Stimulated activated CD8-positive, alpha-beta memory T cell treated with anti-CD3 and anti-CD28 coated beads, Interleukin-7, amount 100 ng/mL, for 1 hour (primary cell): Measurements from ENCODE around the gene ZNF90.
"Not testable (repeated sequence)": the region's sequence is repeated elsewhere in the genome, so short reads cannot be mapped to it uniquely, and the experiment has no call there.

Experiments
- DNase-seq, 2 donors: peaks; one replicate each; pipeline ENCODE4 v3.0.0-alpha.2; 2020; ENCODE audit warnings: low read depth in 2 of 2

The ZNF90 gene

DNA sequence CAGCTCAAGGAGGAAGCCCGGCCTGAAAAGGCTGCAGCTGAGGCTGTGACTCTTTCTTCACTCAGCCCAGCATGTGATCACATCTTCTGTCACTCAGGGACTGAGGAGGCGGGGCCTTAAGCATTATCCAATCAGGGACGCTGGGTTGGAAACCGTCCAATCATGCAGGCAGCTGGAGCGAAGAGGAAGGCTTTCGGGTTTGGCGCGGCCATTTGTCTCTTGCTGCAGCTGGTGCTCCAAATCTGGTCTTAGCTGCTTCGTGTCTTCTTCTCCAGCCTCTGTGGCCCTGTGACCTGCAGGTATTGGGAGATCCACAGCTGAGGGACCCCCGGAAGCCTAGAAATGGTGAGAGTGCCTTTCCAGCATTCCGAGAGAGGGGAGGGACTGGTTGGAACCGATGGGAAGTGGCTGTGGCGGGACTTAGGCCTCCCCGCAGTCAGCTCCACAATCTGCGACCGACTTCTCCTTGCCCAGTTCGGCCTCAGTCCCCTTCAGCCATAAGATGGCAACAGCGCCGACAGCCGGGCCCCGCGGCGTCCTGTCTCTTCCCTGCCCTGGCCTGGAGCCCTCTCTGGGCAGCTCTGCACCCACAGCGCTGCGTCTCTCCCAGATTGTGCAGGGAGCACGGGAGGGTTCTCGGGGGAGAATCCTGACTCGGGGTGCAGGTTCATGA, at the start of gene ZNF90:
Gene ZNF90, plus strand, starts transcription at position 210 of the 673 bp plus-strand sequence. Its CDS starts 133 bp downstream, at position 343.
- DNase-seq: peak; percentile 58

DNA sequence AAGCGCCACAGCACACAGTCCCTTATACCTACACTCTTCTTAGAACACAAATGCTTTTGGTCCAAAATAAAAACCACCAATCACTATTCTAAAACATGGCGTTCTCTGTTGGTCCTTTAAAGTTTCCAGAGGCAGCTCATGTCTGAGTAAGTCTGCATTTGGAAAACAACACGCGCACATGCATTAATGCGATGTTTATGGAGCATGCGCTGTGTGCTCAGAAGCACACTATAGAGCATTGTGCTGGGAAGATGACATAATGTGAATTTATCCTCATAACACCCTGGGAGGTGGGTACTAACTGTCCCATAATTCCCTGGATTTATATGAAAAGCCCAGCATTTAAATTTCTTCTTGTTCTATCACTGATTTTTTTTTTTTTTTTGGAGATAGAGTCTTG, 49.2 kb upstream of the ZNF90 start:
- no peak for DNase-seq

DNA sequence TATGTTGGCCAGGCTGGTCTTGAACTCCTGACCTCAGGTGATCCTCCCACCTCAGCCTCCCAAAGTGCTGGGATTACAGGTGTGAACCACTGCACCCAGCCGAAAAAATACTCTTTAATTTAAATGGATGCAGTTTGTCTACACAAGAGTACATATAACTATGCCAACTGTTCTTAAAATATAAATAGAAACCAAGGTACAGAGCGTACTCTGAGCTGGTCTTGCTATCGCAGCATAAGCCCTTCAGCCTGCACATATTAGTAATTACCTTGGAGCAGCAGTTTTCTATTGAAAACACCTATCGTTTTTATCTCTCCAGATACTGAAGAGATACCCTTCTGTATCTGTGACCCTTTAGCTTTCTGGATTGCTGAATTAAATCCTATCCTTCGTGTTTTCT, 41.9 kb upstream of the ZNF90 start:
- no peak for DNase-seq

DNA sequence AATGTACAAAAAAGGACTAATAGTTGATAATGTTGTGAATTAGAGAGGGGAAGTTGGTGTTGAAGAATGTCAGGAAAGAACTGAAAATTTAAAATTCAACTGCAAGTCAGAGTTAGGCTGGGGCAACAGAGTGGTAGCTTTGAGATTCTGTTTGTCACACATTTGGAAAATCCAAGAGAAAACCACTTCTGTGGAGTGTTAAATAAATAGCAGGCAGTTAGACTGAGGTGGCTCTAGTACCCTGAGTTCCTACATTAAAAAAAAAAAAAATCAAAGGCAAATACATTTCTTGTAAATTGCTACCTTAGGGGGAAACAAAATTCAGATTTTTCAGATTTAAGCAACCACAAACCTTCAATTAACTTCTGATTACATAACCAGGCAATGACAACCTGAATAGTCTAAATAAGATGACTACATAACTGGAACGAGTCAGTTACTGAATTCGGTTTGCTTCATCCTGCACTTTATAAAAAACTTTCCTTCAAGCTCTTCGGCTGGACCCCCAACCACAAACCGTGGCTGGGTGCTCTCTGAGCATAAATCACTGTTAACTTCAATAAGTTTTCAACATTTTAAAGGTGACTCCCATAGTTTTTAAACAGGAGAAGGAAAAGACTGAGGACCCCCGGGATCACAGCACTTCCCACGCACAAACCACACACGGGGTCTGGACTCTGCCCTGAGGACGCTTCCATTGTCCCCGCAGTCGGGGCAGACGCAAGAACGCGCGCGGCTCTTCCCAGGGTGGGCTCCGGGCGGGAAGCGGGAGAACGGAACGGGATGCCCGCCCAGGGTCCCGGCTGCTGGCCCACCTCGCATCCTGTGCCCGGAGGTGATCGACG, 39.2 kb upstream of the ZNF90 start:
- no peak for DNase-seq

DNA sequence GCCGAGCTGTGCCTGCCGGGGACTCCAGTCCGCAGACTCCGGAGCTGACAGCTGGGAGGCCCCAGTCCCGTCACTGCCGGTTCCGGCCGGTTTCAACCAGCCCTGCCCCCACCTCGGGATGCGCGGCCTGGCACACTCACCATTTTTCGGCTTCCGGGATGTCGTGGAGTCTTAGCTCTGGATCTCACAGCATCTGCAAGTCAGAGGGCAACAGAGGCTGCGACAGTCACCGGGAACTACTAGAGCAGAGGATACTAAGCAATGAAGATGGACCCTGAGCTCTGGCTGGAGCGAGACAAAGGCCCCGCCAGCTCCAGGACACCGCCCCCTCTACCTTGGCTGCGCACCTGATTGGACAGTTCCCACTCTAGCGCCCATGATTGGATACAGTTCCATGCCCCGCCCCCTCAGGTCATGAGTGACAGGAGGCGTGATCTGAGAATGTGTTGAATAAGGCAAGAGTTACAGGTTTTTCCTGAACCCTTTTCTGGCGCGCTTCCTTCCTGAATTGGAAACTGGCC, 38.5 kb upstream of the ZNF90 start, which contains the start of gene ZNF682:
Gene ZNF682, minus strand, starts transcription at position 303 of the 521 bp plus-strand sequence. Its CDS starts 160 bp downstream, at position 143.
- peak; percentile 79 to 89 for DNase-seq

DNA sequence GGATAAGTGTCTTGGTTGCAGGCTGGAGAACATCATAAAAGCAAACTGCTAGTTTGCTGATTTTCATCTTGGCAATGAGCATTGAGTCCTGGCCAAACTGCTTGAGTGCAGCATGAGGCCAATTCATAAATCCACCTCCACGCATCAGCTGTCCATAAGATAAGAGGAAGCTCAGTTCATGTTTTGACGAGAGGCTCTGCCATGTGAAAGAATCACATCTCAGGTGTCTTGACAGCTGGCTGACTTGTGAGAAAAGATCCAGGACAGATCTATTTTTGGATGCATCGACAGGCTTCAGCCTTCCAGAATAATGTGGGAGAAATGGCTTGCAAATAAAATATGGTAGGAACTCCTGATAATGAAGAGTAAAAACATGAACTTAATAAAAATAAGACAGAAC, 33.1 kb upstream of the ZNF90 start:
- DNase-seq: no peak

DNA sequence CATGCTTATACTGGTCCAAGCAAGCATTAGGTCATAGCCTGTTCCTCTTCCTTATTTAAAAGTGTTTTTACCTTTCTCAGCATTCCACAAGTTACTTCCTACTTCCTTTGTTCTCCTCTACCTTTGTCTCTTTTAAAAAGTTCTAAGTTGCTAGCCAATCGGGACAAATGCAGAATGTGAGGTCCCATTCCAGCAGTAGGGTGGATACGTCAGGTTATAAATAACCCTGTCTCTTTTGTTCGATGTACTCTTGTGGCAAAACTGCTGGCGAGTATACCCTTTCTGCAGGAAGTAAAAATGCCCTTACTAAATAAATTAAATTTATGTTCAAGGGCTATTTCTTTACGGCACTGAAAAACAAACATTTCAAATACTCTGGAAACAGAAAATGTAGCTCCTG, 32.1 kb upstream of the ZNF90 start:
- not testable (repeated sequence) for DNase-seq

DNA sequence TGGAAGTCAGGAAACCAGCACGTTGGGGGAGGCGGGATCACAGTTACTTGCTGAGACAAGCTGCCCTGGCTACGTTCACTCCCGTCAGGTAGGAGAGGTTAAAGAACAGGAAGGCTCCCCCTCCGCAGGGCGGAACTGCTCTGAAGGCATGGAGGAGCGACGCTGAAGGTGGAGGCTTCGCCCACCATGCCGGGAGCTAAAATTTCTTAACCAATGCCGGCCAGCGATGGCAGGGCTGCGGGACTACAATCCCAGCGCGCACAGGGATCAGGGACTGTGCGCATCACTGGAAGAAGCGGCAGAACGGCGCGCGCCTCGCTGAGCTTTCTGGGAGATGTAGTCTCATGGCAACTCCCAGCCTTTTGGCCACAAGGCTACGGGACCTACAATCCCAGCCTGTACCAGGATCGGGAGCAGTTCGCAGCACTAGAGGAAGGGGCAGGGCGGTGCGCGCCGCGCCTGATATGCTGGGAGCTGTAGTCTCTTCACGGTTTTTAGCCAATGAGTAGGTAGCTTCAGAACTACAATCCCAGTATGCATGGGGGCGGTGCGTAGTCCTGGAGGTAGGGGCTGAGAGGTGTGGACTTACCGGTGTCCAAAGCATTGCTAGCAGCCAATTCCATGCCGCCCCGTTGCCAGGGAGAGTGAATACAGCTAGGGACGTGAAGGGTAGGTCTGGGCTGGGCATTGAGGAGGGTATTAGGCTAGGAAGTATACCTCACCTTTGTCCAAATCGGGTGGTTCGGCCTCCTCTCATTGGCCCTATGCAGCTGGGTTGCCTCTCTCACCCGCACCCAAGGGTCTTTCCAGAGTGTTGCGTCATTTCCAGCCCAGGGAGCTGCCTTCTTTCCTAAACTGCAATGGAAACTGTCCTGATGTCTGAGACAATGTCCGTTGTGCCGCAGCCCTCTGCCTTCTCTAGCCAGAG, 25.7 kb upstream of the ZNF90 start:
- peak; percentile 6 to 23 for DNase-seq

DNA sequence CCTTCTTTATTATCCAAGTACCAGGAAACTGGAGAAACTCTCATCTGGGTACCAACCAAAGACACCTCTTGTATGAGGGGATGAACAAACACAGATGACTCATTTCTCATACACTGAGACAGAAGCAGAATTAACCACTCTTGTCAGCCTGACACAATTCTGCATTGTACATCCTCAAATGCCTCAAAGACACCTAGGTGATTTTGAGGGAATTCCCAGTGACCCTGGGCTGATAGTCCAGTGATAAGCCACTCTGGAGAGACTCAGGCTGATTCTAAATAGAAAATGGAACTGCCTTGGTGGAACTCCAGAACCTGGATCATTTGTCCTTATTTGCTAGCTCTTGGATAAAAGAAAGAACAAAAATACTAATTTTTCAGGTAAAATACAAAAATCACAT, 19.1 kb upstream of the ZNF90 start:
- not testable (repeated sequence) for DNase-seq

DNA sequence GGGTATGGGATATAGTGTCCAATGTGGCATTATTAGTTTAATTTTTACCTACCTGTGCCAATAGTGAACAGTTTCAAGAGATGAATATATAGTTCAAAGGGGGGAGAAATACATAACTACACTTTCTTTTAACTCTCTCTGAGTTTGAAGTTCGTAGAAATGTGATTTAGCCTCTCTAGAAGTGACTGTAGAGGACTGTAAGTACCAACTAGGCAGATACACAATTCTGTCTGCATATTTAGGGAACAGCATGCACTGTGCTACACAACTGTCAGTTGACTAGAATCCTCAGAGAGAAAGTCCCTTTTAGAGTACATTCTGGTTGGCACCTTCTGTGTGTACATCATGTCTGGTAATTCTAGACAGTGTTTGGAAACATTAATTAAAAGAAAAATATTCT, 17.5 kb upstream of the ZNF90 start:
- no peak for DNase-seq

DNA sequence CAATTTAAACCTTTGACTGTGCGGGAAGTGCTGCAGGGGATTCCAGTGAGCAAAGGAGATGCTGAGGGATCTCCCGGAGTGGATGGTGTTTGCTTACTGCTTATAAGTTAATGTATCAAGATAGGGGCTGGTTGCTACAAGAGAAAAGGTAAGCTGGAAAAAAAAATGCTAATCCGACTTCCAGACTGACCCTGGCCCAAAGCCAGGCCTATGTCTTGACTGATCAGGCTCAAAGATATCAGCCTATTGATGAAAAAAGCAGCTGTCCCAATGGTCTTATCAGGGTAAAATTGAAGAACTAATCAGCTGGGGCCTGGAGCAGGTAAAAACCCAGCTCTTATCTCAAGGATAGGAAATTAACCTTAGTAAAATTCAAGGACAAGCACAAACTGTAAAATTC, 10.9 kb upstream of the ZNF90 start:
- DNase-seq: no peak

DNA sequence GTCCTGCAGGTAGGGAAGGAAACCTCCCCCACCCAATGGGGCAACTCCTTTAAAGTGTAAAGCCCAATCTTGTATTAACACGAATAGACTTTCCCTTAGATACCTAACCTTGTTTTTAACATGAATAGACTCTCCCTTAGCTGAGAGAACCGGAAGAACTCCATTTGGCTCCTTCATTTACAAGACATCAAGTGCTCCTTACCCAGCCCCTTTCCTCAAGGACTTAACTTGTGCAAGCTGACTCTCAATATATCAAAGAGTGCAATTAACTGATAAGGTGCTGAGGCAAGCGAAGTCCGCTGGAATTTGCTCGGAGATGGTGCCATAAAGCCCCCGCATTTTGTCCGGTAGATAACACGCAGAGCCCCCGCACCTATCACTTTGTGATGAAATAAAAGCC, 9.9 kb upstream of the ZNF90 start:
- no peak for DNase-seq

DNA sequence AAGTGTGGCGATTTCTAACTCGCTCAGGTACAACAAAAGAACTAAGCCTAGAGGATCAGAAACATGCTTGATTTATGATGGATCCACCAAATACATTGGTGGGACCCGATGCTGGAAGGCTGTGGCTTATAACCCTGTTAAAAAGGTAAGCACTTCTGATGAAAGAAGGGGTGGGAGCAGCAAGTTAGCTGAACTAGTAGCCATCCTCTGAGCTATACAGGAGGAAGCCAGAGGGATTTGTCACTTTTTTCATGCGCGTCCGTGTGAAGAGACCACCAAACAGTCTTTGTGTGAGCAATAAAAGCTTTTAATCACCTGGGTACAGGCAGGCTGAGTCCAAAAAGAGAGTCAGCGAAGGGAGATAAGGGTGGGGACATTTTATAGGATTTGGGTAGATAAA, 9.2 kb upstream of the ZNF90 start:
- DNase-seq: not testable (repeated sequence)

DNA sequence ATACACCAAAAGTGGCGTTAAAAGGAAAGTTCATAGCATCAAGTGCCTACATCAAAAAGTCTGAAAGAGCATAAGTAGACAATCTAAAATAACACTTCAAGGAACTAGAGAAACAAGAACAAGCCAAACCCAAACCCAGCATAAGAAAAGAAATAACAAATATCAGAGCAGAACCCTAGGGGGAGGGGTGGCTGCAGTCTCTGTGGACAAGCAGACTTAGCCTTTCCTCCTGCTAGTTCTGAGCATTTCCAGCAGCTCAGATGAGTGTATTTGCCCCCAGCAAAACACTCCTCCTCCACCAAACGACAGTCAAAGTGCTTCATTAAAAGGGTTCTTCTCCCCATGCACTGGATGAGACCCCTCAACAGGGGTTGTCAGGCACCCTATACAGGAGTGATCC, 7.1 kb upstream of the ZNF90 start:
- no peak for DNase-seq

DNA sequence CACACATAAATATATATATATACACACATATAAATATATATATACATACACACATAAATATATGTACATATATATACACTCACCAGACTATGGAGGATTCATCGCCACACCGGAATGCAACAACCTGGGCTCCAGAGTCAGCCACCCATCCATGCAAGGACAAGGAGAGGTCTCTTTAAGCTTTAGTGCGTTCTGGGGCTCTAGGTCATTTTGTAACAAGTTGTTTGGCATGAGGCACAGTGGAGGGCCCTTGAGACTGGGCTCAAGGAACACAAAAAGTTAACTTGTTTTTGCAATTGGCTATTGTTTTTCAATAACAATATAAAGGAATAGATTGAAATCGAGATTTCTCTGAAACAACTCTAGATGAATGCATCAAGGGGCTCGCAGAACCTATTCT, 4.9 kb upstream of the ZNF90 start:
- no peak for DNase-seq

DNA sequence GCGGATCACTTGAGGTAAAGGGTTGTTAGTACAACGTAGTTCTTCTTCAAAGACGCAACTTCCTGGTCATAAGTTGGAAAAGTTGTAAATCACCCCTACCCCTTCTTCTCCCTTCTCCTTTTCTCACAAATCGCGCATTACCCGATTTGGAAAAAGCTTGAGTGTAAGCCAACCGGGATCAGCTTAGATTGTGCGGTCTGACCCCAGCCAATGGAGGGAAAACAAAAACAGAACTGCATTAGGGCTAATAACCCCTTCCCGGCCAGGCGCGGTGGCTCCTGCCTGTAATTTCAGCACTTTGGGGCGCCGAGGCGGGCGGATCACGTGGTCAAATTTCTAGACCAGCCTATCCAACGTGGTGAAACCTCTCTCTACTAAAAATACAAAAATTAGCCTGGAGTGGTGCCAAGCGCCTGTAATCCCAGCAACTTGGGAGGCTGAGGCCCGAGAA, 806 bp downstream of the ZNF90 start:
- no peak for DNase-seq

DNA sequence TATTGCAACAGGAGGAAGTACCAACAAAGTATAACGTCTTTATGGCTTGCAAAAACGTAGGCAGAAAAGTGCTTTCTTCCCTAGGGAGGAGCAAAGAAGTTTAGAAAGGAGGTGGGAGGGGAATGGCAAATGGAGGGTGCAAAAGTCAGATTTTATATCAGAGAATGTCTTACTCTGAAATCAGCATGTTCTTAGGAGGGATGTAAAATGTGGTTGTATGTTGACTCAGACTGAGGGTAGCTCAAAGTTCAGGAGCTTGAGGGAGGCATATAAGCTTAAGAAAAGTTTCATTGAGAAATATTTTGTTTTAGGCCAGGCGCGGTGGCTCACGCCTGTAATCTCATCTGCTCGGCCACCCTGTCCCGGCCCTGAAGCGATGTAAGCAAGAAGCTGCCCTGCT, 1.7 kb downstream of the ZNF90 start:
- DNase-seq: no peak

DNA sequence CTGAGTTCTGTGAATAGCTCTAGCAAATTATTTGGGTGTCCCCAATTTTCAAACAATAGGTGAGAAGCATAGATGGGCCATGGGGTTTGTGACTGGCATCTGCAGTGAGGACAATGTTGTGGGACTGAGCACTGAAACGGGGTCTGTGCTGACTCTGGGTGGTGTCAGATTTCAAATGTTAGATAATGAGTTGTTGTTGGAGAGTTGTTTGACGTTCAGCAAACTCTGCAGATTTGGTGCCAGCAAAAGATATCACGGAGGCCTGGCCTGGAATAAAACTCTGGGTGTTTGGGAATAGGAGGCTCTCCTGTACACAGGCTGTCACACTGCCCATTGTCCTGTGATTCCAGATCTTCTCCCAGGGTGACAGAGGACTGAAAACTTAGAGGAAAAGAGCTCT, 2.9 kb downstream of the ZNF90 start:
- no peak for DNase-seq

DNA sequence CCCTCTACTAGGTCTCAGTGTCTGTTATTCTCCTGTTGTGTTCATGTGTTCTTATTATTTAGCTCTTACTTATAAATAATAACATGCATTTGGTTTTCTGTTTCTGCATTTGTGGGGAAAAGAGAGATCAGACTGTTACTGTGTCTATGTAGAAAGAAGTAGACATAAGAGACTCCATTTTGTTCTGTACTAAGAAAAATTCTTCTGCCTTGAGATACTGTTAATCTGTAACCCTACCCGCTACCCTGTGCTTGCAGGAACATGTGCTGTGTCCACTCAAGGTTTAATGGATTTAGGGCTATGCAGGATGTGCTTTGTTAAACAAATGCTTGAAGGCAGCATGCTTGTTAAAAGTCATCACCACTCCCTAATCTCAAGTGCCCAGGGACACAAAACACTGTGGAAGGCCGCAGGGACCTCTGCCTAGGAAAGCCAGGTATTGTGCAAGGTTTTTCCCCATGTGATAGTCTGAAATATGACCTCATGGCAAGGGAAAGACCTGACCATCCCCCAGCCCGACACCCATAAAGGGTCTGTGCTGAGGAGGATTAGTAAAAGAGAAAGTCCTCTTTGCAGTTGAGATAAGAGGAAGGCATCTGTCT, 4.5 kb downstream of the ZNF90 start:
- DNase-seq: not testable (repeated sequence)

DNA sequence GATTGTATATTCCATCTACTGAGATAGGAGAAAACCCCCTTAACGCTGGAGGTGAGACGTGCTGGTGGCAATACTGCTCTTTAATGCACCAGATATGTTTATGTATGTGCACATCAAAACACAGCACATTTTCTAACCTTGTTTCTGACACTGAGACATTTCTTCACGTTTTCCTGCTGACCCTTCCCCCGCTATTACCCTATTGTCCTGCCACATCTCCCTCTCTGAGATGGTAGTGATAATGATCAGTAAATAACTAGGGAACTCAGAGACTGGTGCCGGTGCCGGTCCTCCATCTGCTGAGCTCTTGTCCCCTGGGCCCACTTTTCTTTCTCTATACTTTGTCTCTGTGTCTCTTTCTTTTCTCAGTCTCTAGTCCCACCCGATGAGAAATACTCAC, 5.1 kb downstream of the ZNF90 start:
- not testable (repeated sequence) for DNase-seq

DNA sequence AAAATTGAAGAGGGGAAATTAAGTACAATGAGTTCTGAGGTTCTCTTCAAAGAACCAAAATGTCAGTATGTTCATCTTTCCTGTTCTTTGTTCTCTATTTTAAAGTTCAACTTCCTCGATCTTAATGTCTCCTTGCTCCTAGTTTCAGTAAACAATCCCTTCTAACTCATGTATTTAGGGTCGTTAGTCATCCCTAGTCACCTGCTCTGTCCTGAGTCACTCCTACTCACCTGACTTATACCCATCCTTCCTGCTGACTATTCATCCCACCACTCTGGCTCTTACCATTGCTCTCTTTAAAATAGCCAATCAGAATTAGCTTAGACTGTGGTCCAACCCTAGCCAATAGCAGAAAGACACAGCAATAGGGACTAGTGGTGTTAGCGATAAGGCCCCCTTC, 24.3 kb downstream of the ZNF90 start:
- no peak for DNase-seq
